Mammary epithelial cell (primary cell): ENCODE measurements around the gene DRD4.

Source experiments
- CTCF ChIP-seq, 2 donors: IDR thresholded peaks in 1 of 2; conservative IDR thresholded peaks in 1 of 2; 2 replicates each; pipeline ENCODE4 v1.5.1; 2011 to 2012; ENCODE audit warnings: inconsistent platforms in 2 of 2, low read length in 2 of 2, mild to moderate bottlenecking in 2 of 2, control low read depth in 1 of 2, low read depth in 1 of 2; ENCODE audit not compliant: insufficient read depth in 1 of 2; ENCODE audit errors: extremely low read depth in 1 of 2
- EZH2 ChIP-seq: IDR thresholded peaks from 2 replicates; pipeline ENCODE4 v1.6.1; 2012; ENCODE audit warnings: low read length, inconsistent platforms, borderline replicate concordance

GRCh38 chr11:686451-687243 is 49.6 kb downstream of the DRD4 start:
- TF ChIP-seq EZH2 = no peak
- TF ChIP-seq CTCF (conservative IDR thresholded peaks at IDR 0.05 in 1 of 2, IDR thresholded peaks at IDR 0.05 in 1 of 2; ENCODE audit: extremely low read depth in 1 of 2, insufficient read depth in 1 of 2, low read depth in 1 of 2, low read length in 2 of 2) = no peak
